GM19468 (cell line): ENCODE measurements around the gene PDE2A.

Experiments
- ATAC-seq: cut with Tn5 transposase; IDR thresholded peaks from one replicate; pipeline ENCODE4 v1.9.1; 2021; ENCODE audit warnings: mild to moderate bottlenecking, moderate library complexity, moderate number of reproducible peaks; ENCODE audit not compliant: unreplicated experiment; ENCODE audit errors: extremely low read depth

PDE2A gene

DNA sequence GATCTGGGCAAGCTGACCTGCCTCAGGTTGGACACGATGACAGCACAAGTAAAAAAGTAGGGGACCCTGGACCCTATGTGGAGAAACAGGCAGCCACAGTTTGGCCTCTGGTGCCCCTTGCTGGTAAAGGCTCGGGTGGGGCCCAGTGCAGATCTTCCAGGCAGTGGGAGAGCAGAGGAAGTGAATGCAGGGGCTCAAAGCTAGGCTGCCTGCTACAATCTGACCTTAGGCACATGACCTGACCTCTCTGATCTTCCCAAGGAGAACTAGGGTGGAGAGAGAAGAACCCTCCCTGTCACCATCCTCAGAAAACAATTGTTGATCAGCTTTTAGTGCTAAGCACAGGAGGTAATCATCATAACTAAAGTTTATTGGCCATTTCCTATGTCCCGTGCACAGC, 76.5 kb downstream of the PDE2A start:
- no peak for ATAC-seq

DNA sequence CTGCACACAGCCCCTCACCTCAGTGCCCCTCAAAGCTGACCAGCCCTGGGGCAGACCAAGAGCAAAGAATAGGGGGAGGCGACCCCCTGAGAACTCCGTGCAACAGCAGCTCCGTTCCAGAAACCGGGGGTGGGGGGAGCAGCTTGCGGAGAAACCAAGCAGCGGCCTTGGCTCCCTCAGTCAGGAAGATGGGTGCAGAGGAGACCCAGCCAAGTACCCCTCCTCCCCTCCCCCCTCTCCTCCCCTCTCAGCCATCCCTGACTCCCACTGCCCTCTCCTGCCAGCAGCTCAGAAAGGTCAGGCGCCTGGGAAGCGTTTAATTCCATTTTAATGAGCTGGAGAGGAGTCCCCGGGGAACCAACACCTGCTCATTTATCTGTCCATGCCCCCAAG, 78.9 kb downstream of the PDE2A start:
- no peak for ATAC-seq

DNA sequence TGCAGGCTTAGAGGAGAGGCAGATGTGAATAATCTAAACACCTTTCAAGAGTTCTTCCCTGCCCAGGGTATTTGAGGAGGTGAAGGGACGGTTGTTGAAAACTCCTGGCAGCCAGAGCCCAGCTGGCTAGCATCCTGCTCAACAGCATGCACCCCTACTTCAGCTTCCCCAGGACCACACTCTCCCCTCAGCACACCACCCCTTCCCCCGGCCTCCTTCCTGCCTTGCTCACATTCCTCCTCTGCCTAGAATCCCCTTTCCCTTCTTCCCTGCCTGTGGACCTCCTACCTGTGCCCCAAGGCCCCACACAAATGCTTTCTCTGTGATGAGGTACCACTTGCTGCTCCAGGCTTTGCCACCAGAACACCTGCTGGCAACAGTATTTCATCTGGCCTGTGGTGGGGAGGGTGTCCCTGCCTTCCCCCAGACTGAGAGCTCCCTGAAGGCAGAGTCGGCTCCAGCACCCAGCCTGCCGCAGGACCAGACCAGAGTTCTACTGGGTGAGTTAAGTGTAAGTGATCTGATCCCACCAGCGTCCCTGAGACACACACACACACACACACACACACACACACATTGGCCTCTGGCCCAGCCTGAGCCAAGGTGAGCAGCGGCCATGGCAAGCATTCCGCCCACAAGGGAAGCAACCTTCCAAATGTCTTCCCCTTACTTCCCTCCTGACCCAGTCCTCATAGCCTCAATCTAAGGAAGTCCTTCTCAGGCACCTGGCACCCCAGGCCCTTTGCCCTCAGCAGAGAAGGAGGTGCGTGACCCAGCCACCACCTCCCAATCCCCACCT, 79.5 kb downstream of the PDE2A start:
- ATAC-seq: no peak

DNA sequence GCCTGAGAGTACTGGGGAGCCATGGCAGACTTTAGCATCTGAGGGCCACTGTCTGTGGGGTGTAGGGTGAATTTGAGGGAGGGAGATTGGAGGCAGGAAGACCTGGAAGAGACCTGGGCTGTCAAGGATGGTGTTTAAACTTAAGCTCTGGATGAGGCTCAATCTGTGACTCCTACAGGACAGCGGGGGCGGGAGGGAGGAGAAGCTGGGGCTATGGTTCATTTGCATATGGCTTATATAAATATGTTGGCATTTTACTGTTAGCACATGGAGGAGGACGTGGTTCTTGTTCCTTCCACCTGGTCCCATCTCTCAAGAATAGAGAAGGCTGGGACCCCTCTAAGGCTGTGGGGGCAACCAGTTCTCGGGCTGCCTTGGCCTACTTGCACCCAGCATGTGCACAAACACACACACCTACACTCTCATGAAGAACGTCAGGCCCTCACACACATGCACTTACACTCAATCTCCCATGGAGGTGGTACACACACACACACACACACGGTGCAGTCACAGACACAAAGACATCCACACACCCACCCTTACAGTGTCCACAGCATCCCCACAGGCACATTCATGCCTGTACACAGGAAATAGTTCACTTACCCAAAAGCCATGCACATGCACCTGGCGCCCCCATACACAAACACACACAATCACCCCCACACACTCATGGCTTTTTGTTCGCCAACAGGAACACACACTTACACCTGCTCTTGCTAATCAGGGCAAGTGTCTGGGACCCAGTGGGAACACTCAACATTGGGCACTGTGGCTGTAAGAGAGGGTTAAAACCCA, 81.3 kb downstream of the PDE2A start:
- no peak for ATAC-seq

DNA sequence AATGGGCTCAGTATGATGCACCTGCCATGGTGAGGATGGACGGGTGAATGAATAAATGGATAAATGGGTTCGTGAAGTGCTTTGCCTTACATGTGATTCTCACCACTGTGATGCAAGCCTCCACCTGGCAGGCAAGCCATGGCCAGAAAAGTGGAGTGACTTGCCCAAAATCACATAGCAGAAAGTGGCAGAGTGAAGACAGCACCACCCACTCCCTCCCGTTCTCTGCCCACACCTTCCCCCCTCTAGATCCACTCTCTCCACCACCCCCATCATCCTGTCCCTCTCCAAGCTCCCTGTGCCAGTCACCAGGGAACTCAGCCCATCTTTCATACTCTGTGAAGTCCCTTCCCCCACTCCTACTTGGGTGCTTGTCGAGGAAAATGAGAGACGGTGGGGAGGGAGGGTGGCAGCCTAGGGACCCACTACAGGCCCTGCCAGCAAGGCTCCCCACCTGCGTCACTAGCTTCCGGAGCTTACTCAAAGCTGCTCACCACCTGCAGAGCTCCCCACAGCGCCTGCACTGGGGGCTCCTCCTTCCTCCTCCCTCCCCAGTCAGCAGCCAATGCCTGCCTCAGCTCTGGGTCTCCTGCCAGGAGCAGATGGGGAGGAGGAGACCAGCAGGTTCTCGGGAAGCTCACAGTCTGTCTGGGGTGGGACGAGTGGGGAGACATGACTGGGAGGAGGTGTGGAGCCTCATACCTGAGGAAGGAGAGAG, 82.3 kb downstream of the PDE2A start:
- no peak for ATAC-seq

DNA sequence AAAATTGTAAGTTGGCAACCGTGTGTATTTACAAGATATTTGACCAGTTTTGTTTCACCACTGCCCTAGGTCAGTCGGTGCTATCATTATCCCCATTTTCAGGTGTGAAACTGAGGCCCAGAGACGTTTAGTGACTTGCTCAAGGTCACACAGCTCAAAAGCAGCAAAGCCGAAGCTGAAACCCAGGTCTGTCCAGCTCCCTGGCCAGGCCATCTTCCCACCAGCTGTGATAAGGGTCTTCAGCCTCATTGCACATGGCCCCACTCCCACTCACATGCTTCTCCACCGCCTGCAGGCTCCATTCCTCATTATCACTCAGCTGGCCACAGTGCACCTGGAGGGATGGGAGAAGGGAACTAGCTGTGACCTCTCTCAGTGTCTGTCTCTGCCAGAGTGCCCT, 83.2 kb downstream of the PDE2A start:
- ATAC-seq: no peak

DNA sequence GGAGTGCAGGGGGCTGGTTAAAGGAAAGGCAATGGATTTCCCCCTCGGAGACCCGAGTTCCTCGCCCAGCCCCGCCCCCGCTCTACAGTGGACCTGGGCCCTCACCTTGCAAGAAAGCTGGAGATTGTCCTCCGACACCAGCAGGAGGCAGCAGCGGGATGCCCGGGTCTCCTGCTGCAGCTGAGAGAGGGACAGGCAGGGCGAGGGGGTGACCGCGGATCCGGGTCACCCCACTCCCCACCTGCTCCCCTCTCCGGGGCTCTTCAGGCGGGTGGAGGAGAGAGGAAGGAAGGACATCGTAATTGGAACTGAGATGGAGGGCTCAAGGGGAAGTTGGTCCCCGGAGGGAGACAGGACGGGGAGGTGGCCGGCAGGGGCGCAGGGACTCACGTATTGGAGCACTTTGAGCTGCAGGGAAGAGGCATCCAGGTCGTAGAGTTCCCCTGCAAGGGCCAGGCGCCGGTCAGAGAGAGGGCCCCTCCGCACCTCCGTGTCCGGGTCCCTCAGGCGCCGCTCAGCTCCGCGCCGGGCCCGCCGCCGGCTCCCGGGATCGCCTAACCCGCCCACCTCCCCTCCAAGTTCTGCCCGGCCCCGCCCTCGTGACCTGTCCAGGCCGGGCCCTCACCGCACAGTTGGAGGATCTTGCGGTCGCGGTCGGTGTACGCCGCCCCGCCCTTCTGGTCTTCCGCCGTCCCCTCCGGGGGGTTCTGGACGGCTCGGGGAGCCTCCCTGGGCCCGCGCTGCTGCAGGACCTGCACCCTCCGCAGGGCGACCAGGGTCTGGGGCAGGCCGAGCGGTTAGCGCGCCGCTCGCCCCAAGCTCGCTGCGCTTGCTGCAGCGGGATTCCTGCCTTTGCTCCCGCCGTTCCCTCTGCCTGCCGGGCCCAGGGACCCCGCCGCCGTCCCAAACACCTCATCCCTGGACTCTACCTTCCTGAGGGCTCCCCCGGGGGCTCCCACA, 84.1 kb downstream of the PDE2A start:
- ATAC-seq: no peak

DNA sequence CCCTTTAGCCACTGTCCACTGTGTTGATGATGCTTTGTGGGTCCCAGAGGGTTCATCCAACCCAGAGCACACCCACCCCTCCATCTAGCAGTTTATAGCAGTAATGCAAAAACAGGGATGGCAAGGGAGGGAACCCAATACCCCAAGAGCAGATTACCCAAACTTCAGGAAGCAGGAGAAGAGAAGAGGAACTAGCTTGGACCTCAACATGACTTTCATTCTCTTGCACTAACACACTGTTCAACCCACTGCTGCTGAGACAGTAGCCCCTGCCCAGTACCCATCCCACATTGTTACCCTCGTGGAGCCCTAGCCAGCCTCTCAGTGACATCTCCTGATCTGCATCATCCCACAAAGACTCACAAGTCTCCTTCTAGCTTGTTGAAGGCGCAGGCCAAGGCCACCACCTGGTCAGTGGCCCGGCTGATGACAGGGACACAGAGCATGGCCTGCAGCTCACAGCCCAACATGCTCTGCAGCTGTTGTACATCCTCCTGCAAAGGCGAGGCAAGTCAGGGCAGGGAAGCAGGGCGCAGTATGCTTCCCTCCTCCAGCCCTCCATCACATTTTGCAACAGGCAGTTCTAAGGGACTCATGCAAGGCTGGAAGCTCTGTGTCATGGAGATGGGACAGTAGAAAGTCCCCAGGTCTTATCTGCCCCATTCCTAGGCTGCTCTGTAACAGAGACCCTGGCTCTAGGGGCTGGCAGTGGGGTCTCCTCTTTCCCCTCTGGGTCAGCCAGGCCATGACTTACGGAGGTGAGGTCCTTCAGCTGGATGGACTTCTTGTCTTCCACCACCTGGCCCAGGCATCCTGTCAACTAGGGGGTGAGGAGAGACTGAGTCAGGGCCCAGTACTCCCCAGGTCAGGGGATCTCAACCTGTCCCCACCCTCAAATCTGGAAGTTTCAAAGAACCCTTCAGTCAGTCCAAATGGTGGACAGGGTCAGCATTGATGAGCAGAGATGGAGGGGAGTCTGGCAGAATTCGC, 85.5 kb downstream of the PDE2A start:
- ATAC-seq: no peak

DNA sequence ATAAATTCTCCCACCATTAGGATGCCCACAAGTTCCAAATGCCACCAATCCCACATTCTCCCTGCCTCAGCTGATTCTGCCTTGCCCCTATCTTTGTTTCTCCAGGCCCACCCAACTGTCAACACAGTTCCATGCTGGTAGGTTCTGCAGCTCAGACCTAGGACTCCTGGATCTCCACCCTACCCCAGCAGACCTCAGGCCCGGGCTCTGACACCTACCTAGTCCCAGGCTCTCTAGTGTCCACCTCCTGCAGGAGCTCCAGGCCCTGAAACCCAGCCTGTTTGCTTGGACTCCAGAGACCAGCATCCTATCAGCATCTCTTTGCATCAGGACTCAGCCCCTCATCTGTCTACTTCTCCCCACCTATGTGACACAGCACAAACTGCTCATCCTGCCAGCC, 86.5 kb downstream of the PDE2A start:
- ATAC-seq: no peak

DNA sequence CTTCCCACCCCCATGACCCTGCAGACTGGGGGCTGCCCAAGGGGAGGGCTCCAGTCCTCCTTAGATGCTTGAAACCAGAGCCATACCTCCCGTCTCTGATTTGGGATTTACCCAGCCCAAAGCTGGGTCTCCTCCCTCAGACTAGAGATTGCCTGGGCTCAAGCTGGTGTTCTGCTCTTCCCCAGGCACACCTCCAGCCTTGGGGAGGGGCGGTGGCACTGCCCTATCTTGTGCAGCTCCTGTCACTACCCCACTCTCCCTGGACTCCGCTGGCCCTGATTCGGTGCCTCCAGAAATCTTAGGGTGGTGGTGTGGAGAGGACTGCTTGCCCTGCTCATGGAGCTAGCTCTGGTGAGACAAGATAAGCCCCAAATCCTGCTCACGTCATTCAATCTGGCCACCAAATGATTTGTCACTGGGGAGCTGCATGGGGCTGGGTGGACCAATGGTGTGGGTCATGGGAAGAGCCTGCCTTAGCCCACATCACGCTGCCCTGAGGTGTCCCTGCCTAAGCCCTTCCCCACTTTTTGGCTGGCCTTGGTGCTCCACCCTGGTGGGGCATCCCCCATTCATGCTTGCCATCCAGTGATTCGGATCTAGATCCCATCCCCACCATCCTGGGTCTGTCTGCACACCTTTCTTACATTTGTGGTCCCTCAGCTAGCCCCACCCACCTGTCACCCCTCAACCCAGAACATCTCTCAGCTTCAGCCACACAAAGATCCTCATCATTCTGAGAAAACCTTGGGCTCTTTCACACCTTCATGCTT, 87.7 kb downstream of the PDE2A start:
- no peak for ATAC-seq

DNA sequence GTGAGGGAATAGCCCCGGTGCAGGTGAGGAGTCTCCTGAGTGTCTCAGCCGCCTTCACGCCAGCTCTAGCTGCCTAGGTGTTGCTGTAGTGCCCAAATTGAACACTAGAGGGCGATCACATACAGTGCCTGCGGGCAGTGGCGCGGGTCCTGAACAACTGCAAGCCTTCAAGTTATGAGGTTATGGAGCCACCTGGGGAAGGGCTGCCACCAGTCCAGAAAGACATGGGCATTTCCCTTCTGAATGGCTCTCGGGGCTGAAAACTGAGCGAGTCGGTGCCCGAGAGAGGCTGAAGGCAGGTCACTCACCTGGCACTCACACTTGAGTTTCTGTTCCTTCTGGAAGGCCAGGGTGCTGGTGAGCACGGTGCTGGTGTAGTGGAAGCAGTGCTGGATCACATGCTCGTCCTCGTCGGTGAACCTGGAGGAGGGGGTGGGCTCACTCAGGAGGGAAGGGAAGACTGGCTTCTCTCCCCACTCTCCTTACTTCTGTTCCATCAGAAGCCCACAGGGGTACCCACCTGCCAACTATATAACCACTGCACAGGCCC, 88.4 kb downstream of the PDE2A start:
- no peak for ATAC-seq

DNA sequence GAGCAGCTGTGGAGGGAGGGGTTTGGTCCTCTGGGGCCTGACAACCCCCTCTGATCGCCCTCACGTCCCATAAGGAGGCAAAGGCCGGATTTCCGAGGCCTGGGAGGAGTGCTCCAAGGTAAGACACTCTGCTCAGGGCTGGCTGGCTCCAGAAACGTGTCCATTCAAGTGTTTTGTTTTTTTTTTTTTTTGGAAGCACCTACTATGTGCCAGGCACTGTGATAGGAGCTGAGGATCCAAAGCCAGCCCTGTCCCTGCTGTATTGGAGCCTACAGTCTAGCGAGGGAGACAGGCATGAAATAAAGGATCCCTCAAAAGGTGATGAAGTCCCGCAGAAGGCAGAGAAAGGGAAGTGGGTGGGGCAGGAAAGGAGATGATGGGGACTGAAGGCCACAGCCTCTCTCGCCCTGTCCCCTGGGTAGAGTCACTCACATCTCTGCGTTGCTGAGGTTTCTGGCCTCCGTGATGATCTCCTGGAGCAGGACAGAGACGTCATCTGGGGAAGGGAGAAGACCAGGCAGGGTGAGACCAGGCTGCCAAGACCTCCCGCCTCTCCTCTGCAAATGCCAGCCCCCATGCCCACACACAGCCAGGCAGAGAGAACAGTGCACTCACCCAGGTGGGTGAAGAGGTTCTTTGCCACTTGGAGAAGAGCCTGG, 89.2 kb downstream of the PDE2A start:
- no peak for ATAC-seq

DNA sequence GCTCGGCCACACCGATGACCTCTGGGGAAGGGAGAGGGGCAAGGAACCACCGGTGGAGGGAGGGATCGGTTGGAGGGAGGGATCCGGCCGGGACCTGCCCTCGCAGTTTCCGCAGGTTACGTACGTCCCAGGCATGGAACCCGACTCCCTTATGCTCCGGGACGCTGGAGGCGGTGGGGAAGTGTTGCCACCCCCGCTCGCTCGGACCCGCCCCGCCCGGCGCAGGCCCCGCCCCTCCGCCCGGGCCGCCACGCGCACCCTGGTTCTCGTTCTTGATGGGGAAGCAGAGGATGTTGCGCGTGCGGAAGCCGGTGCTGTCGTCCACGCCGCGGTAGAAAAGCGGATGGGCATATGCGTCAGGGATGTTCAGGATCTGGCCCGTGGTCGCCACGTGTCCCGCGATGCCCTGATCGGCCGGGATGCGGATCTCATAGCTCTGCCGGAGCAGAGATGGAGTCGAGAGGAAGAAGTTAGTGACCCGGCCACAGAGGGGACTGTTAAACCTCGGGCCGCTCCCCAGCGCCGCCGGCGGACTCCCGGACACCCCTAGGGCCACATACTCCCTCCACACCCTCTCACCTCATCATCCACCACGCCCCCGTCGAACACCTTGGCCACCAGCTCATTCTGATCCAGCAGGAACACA, 89.8 kb downstream of the PDE2A start:
- ATAC-seq: no peak

DNA sequence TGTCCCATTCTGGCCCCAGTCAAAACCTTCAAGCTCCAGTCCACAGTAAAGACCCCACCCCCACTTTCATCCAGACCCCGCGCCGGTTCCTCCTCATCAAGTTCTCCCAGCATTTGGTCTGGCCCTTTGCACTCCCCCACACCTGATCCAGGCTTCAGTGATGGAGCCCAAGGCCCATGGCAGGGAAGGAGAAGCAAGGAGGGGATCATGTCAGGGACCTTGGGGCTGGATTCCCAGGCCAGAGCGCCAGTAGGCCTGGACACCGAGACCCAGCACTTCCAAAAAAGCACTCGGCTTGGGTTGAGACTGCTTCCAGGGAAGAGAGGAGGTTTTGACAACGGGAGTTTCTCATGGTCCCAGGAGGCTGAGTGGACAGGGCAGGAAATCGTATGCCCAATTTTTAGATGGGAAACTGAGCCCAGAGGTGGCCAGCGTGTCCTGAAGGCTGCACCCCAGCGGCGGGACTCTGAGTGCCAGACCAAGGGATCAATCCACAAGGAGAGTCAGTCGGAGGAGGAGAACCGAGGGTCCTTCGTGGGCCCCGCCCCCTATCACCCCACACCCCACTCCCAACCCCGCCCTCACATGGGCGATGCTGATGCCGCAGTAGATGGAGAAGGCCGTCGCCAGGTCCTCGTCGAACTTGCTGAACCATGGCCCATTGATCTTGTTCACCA, 90.5 kb downstream of the PDE2A start:
- no peak for ATAC-seq

DNA sequence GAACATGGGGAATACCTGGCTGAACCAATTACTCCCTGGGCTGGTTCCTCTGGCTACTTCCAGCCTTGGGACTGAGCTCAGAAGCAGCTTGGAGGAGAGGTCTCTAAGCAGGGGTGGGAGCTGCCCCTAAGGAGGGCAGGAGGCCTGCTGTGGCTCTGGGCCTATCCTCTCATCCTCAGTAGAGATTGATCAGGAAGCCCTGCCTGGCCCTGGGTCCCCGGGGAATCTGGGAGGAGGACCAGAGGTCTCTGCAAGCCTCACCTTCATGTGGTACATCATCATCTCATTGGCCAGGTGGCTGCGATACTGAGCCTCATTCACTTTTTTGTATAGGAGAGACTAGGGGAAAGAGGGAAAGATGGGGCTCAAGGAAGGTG, 91.1 kb downstream of the PDE2A start:
- no peak for ATAC-seq
